ENCODE data around the gene SMIM35.

Gene SMIM35

DNA sequence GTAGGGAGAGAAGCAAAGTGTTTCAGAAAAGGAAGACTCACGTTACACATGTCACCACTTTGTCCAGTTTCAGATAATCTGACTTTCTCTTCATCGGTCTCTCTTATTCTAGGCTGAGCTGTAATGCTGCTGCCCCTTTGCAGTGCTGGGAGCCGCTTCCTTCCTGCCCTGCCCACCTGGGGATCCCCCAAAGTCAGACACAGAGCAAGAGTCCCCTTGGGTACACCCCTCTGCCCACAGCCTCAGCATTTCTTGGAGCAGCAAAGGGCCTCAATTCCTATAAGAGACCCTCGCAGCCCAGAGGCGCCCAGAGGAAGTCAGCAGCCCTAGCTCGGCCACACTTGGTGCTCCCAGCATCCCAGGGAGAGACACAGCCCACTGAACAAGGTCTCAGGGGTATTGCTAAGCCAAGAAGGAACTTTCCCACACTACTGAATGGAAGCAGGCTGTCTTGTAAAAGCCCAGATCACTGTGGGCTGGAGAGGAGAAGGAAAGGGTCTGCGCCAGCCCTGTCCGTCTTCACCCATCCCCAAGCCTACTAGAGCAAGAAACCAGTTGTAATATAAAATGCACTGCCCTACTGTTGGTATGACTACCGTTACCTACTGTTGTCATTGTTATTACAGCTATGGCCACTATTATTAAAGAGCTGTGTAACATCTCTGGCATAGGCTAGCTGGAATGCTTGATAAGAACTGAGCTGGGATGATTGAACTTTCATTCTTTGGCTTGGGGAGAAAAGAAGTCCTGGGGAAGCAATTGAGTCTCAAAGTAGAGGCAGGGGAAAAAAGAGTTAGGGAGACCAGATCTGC lies 31.2 kb upstream of the SMIM35 start:
- no peak overlapping the region for H3K4me3 Mint-ChIP-seq
- peaks cover 57% of the 10 kb centered on the region for H3K27me3 Mint-ChIP-seq
- no peaks in the 10 kb centered on the region for H3K36me3 Mint-ChIP-seq
- no peaks in the 10 kb centered on the region for H3K9me3 Mint-ChIP-seq
- no peak for DNase-seq
- CTCF ChIA-PET: interaction anchor here (1.4 to 1.5 kb wide), 2 partner anchors 26 to 310 kb away, joined by 4 read pairs; no protein-coding TSS in a partner anchor
- no peak overlapping the region for H3K27ac Mint-ChIP-seq
- peaks cover 12% of the 10 kb centered on the region for H3K4me1 Mint-ChIP-seq

GRCh38 chr11:118115048-118115447 lies 28.3 kb upstream of the SMIM35 start:
- H3K9me3 Mint-ChIP-seq: no peaks in the 10 kb centered on the region
- H3K4me1 Mint-ChIP-seq: peaks cover 14% of the 10 kb centered on the region
- H3K4me3 Mint-ChIP-seq: no peak overlapping the region
- no peak overlapping the region for H3K27ac Mint-ChIP-seq
- no peak for DNase-seq
- peaks cover 61% of the 10 kb centered on the region for H3K27me3 Mint-ChIP-seq
- H3K36me3 Mint-ChIP-seq: no peaks in the 10 kb centered on the region
- CTCF ChIA-PET: no interaction called here

DNA sequence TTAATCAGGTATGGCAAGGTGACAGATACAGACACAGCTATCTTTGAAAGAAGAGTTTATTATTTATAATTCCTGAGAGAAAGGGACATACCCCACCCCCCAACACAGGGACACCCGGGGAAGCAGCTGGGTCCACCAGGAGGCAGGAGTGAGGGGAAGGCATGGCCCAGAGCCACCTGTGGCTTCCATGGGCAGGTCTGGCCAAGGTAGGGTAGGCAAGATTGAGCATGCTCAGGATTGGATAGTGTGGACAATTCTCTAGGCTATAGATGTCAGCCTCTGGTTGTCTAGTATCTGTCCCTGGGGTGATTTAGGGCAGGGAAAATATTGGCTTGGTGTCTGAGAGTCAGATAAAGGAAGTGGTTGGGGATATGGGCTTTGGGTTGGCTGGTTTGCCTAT lies 27.5 kb upstream of the SMIM35 start:
- Mint-ChIP-seq H3K27me3 (peaks cover 65% of the 10 kb centered on the region), H3K4me3 (no peak overlapping the region), H3K9me3 (no peaks in the 10 kb centered on the region), H3K4me1 (peaks cover 14% of the 10 kb centered on the region), H3K27ac (no peak overlapping the region), H3K36me3 (no peaks in the 10 kb centered on the region)
- no peak for DNase-seq
- CTCF ChIA-PET: interaction anchor here (0.8 to 1.7 kb wide), 2 partner anchors 8 to 57 kb away, joined by 3 to 8 read pairs; no protein-coding TSS in a partner anchor

- Mint-ChIP-seq H3K27ac (no peak overlapping the region), H3K4me1 (peaks cover 14% of the 10 kb centered on the region), H3K4me3 (no peak overlapping the region), H3K27me3 (peaks cover 55% of the 10 kb centered on the region), H3K36me3 (no peaks in the 10 kb centered on the region), H3K9me3 (no peaks in the 10 kb centered on the region)
- no peak for DNase-seq
- CTCF ChIA-PET: interaction anchor here (1.7 kb wide), 1 partner anchor 58 kb away, joined by 8 read pairs; no protein-coding TSS in a partner anchor
Measured at GRCh38 chr11:118112711-118113430, 26.1 kb upstream of the SMIM35 start.

DNA sequence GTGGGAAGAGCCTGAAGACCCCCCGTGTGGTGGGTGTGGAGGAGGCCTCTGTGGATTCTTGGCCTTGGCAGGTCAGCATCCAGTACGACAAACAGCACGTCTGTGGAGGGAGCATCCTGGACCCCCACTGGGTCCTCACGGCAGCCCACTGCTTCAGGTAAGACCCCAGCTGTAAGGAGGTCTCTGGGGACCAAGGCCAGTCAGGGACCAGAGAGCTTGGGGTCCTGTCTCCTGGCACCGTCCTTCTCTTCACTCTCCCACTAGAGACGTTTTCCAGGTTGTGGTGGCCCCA lies 24.9 kb upstream of the SMIM35 start:
- CTCF ChIA-PET: no interaction called here
- peaks cover 49% of the 10 kb centered on the region for H3K27me3 Mint-ChIP-seq
- no peak overlapping the region for H3K27ac Mint-ChIP-seq
- H3K4me3 Mint-ChIP-seq: no peak overlapping the region
- H3K9me3 Mint-ChIP-seq: no peaks in the 10 kb centered on the region
- H3K36me3 Mint-ChIP-seq: no peaks in the 10 kb centered on the region
- H3K4me1 Mint-ChIP-seq: peaks cover 14% of the 10 kb centered on the region
- no peak for DNase-seq

DNA sequence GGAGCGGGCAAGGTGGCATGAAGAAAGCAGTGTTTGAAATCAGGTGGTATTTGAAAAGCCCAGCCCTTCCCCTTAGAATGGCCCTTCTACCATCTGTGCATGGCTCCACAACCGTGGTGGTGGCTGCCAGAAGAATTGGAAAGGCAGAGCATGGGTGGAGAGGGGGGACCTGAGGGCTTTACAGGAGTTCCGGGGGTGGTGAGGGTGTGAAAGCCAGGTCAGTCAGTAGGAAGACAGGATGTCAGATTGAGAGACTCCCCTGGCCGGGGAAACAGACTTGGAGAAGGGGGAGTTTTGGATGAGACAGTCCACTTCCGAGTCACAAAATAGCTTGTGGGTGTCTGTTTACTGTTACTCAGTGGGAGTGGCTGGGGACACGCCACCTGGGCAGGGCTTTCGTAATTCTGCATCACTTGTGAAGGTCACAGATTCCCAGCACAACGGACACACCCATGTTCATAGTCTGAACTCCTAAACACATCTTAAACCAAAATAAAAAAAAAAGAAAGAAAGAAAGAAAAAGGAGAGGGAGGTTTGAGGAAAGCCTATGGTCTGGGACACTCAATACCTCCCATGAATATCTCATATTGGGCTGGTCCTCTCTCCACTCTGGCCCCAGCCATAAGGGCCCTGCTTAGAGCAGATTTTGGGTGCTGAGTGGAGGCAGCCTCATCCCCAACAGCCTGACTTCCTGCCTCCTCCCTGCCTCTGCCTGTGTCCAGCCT lies 24.4 kb upstream of the SMIM35 start:
- no peak overlapping the region for H3K4me3 Mint-ChIP-seq
- peaks cover 51% of the 10 kb centered on the region for H3K27me3 Mint-ChIP-seq
- no peaks in the 10 kb centered on the region for H3K9me3 Mint-ChIP-seq
- H3K36me3 Mint-ChIP-seq: no peaks in the 10 kb centered on the region
- DNase-seq: no peak
- H3K27ac Mint-ChIP-seq: no peak overlapping the region
- peaks cover 14% of the 10 kb centered on the region for H3K4me1 Mint-ChIP-seq
- CTCF ChIA-PET: no interaction called here

GRCh38 chr11:118109231-118109630 lies 22.5 kb upstream of the SMIM35 start:
- H3K27ac Mint-ChIP-seq: no peak overlapping the region
- peaks cover 51% of the 10 kb centered on the region for H3K27me3 Mint-ChIP-seq
- H3K4me1 Mint-ChIP-seq: peaks cover 3% of the 10 kb centered on the region
- DNase-seq: no peak
- CTCF ChIA-PET: no interaction called here
- H3K4me3 Mint-ChIP-seq: no peak overlapping the region
- H3K36me3 Mint-ChIP-seq: no peaks in the 10 kb centered on the region
- no peaks in the 10 kb centered on the region for H3K9me3 Mint-ChIP-seq

DNA sequence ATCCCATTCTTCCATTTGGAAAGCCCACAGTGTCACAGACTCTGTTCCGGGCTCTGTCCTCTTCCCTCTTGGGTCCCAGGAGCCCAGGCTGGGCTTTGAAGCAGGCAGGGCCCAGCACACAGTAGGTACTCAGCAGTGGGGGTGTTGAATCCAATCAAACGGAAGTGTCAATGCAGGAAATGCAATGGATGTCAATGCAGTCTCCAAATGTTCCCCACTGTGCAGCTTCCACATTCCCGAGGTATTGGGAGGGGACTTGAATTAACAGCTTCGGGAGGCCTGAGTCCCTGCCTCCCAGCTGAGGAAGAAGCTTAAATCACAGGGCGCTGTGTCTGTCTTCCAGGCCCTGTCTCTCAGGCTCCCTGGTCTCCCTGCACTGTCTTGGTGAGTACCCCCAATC lies 21.8 kb upstream of the SMIM35 start:
- H3K9me3 Mint-ChIP-seq: no peaks in the 10 kb centered on the region
- H3K4me3 Mint-ChIP-seq: no peak overlapping the region
- CTCF ChIA-PET: no interaction called here
- no peak for DNase-seq
- H3K4me1 Mint-ChIP-seq: peaks cover 2% of the 10 kb centered on the region
- peaks cover 48% of the 10 kb centered on the region for H3K27me3 Mint-ChIP-seq
- no peak overlapping the region for H3K27ac Mint-ChIP-seq
- no peaks in the 10 kb centered on the region for H3K36me3 Mint-ChIP-seq

- Mint-ChIP-seq H3K27ac (no peak overlapping the region), H3K36me3 (no peaks in the 10 kb centered on the region), H3K4me1 (peaks cover under 1% of the 10 kb centered on the region), H3K27me3 (peaks cover 43% of the 10 kb centered on the region), H3K9me3 (no peaks in the 10 kb centered on the region), H3K4me3 (no peak overlapping the region)
- no peak for DNase-seq
- CTCF ChIA-PET: interaction anchor here (1.1 kb wide), 1 partner anchor 15 kb away, joined by 3 read pairs; no protein-coding TSS in a partner anchor
Measured at GRCh38 chr11:118106789-118107335, 20.1 kb upstream of the SMIM35 start.

GRCh38 chr11:118105657-118106305 lies 19.0 kb upstream of the SMIM35 start:
- Mint-ChIP-seq H3K4me3 (no peak overlapping the region), H3K27ac (no peak overlapping the region), H3K4me1 (no peaks in the 10 kb centered on the region), H3K9me3 (no peaks in the 10 kb centered on the region), H3K27me3 (peaks cover 47% of the 10 kb centered on the region), H3K36me3 (no peaks in the 10 kb centered on the region)
- no peak for DNase-seq
- CTCF ChIA-PET: no interaction called here

- Mint-ChIP-seq H3K4me1 (no peaks in the 10 kb centered on the region), H3K27ac (no peak overlapping the region), H3K27me3 (peaks cover 52% of the 10 kb centered on the region), H3K4me3 (no peak overlapping the region), H3K9me3 (no peaks in the 10 kb centered on the region), H3K36me3 (no peaks in the 10 kb centered on the region)
- no peak for DNase-seq
- CTCF ChIA-PET: no interaction called here
Measured at GRCh38 chr11:118104491-118104890, 17.7 kb upstream of the SMIM35 start.

DNA sequence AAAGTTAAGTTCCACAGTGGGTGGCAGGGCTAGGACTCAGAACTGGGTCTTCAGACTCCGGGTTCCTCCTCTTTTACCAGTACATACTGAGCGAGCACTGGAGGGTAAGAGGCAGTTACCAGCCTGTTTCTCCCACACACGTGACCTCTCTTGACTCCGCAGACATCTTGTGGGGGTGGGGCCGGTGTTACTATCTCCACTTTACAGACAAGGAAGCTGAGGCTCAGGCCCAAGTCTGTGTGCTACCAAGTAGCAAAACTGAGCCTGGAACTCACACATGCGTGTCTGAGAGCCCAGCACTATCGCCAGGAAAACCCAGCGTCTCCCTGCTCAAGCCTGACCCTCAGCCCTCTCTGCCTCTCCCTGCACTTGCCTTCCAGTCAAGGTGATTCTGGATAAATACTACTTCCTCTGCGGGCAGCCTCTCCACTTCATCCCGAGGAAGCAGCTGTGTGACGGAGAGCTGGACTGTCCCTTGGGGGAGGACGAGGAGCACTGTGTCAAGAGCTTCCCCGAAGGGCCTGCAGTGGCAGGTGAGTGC lies 16.0 kb upstream of the SMIM35 start:
- Mint-ChIP-seq H3K9me3 (no peaks in the 10 kb centered on the region), H3K36me3 (no peaks in the 10 kb centered on the region), H3K27me3 (peaks cover 56% of the 10 kb centered on the region), H3K27ac (no peak overlapping the region), H3K4me1 (no peaks in the 10 kb centered on the region), H3K4me3 (no peak overlapping the region)
- CTCF ChIA-PET: no interaction called here
- no peak for DNase-seq

DNA sequence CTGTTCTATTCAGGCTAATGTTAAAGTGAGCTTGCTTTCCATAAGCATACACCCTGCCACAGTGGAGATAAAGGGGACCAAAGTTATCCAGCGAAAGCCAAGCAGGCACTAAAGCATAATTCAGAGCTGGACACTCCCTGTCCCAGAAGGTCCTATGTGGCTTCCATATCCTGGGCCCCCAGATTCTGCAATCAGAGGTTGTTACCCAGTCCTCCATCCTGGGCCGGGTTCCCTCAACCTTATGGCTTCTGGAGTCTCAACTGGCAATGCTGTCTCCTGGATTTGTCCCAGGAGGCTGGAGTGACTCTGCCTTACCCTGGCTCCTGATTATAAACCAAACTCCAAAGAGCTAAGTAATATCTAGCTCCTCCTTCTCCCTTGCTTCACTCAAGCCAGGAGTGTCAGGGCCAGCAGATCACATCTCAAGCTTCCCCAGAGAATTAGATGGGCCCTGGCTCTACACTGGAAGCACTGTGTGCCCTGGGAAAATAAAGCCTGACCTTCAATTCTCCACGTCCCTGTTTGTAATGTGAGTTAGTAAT lies 14.0 kb upstream of the SMIM35 start:
- Mint-ChIP-seq H3K9me3 (no peaks in the 10 kb centered on the region), H3K36me3 (no peaks in the 10 kb centered on the region), H3K4me3 (no peak overlapping the region), H3K27me3 (peaks cover 50% of the 10 kb centered on the region), H3K4me1 (no peaks in the 10 kb centered on the region), H3K27ac (no peak overlapping the region)
- CTCF ChIA-PET: no interaction called here
- DNase-seq: no peak
